ENCODE data around the gene MAPK13. TPM values are rescaled to one million over a fixed set of nuclear protein-coding genes. Genes with fewer than 3 reads are reported as not detected.

Gene MAPK13
- total RNA-seq, 1 donor: 10.8 TPM

DNA sequence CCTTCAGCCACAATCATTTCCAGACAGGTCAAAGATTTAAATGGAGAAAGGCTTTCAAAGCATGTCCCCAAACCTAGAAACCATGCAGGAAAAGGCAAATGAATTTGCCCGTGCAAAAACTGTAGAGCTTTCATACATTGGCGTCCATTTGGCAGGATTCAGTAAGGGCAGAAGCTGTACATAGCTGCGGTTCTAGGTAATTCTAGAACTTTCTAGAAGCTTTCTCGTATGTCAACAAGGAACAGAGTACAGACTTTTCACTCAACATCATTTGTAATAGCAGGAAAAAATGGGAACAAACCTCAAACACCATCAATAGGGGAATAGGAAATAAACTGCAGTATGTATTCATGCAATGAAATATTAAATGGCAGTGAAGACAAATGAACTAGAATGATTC lies 11.1 kb upstream of the MAPK13 start:
- H3K4me3 ChIP-seq (ENCODE audit: low read depth, low read length): no peak overlapping the region
- no peak for DNase-seq (ENCODE audit: low read depth)
- TF ChIP-seq, protein P1, sequence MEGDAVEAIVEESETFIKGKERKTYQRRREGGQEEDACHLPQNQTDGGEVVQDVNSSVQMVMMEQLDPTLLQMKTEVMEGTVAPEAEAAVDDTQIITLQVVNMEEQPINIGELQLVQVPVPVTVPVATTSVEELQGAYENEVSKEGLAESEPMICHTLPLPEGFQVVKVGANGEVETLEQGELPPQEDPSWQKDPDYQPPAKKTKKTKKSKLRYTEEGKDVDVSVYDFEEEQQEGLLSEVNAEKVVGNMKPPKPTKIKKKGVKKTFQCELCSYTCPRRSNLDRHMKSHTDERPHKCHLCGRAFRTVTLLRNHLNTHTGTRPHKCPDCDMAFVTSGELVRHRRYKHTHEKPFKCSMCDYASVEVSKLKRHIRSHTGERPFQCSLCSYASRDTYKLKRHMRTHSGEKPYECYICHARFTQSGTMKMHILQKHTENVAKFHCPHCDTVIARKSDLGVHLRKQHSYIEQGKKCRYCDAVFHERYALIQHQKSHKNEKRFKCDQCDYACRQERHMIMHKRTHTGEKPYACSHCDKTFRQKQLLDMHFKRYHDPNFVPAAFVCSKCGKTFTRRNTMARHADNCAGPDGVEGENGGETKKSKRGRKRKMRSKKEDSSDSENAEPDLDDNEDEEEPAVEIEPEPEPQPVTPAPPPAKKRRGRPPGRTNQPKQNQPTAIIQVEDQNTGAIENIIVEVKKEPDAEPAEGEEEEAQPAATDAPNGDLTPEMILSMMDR (IDR thresholded peaks at IDR 0.05; ENCODE audit: insufficient read depth, low read depth, low read length): no peak

DNA sequence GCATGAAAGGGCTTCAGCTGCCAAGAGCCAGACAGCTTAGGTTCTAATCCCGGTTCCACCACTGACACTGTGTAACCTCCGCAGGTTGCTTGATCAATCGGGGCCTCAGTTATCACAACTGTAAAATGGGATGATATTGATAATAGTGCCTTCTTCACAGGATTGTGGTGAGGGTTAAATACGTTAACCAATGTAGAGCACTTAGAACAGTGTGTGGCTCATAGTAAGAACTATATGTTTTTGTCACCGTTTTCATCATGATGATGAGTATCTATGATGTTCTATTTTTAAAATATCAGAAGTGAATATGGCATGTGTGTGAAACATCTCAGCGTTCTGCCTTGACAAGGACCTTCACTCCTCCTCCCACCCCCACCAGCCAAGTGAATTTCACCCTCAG lies 10.3 kb upstream of the MAPK13 start:
- H3K4me3 ChIP-seq (ENCODE audit: low read depth, low read length): no peak overlapping the region
- TF ChIP-seq, protein P1 (IDR thresholded peaks at IDR 0.05; ENCODE audit: insufficient read depth, low read depth, low read length): no peak
- no peak for DNase-seq (ENCODE audit: low read depth)

DNA sequence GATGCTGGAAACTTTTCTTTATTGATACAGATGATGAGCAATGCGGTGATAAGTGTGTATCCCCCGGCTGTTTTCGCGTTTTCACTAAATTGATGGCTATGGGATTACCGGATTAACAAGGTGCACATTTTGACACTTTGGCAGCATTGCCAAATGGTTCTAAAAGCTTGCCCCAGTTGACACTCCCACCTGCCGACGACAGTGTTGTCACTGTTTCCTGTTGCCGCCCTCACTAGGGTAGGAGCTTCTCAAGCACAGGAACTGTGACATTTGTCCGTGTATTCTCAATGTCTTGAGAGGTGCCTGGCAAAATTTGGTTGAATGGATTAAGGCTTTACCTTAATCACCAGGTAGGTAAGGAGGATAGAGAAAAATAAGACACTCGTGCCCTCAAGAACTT lies 9.8 kb upstream of the MAPK13 start:
- DNase-seq (ENCODE audit: low read depth): no peak
- no peak overlapping the region for H3K4me3 ChIP-seq (ENCODE audit: low read depth, low read length)
- TF ChIP-seq, protein P1 (IDR thresholded peaks at IDR 0.05; ENCODE audit: insufficient read depth, low read depth, low read length): no peak

DNA sequence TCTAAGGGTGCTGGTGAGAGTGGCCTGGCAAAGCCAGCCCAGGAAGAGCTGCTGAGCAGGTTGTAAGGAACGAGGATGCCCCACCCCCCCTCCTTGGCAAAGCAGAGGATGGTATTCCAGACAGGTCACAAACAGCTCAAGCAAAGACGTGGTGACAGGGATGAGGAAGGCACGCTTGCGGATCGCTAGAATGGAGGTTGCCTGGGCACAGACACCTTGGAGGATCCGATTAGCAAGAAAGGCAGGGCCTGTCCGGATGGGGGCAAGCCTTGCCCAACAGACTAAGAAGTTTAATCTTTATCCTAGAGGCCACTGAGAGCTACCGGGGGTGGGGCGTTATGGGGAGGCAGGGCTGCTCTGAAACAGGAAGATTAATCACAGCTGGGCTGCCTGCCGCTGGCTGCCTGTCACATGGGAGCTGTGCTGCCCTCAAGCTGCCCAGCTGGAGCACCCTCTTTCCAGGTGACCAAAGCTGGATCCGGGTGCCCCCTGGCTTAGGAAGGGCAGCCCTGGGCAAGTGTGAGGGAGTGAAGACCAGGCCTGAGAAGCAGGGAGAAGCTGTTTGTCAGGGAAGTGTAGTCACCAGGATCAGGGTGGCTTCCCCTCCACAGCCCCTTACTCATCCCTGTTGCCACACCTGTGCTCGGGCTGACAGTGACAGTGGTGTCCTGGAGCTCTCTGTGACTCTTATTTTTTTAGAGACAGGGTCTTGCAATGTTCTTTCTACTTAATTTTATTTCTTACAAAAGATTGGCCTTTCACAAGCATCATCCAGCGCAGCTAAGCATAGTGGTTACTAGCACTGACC lies 9.1 kb upstream of the MAPK13 start:
- H3K4me3 ChIP-seq (ENCODE audit: low read depth, low read length): no peak overlapping the region
- DNase-seq (ENCODE audit: low read depth): peak; percentile 61
- TF ChIP-seq, protein P1 (IDR thresholded peaks at IDR 0.05; ENCODE audit: insufficient read depth, low read depth, low read length): no peak

DNA sequence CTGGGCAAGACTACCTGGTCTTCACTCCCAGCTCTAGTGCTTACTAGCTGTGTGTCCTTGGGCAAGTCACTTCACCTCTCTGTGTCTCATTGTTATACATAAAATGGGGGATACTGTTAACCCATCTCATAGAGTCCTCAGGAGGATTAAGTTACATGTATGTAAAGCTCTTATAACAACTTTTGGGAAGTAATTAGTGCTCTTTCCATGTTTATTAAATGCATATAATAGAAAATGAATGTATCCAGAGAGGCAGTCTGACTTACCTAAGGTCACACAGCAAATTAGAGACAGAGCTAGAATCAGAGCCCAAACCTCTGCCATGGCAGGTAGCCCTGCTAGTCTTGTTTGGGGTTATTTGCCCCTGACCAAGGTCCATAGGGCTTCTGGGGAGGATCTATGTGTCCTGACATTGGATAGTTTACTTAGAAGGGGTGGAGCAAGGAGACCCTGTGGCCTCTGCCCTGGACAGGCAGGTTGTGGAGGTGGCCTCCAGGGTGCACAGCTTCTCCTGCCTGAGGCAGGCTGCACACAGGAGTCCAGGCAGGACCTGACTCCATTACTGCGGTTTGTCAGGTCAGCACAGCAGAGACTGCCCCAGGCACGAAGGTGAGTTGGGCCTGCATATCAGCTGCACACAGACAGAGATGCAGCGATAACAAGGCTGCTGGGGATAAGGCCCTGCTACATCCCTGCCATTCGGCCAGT lies 8.4 kb upstream of the MAPK13 start:
- TF ChIP-seq, protein P1 (IDR thresholded peaks at IDR 0.05; ENCODE audit: insufficient read depth, low read depth, low read length): no peak
- H3K4me3 ChIP-seq (ENCODE audit: low read depth, low read length): no peak overlapping the region
- DNase-seq (ENCODE audit: low read depth): no peak

DNA sequence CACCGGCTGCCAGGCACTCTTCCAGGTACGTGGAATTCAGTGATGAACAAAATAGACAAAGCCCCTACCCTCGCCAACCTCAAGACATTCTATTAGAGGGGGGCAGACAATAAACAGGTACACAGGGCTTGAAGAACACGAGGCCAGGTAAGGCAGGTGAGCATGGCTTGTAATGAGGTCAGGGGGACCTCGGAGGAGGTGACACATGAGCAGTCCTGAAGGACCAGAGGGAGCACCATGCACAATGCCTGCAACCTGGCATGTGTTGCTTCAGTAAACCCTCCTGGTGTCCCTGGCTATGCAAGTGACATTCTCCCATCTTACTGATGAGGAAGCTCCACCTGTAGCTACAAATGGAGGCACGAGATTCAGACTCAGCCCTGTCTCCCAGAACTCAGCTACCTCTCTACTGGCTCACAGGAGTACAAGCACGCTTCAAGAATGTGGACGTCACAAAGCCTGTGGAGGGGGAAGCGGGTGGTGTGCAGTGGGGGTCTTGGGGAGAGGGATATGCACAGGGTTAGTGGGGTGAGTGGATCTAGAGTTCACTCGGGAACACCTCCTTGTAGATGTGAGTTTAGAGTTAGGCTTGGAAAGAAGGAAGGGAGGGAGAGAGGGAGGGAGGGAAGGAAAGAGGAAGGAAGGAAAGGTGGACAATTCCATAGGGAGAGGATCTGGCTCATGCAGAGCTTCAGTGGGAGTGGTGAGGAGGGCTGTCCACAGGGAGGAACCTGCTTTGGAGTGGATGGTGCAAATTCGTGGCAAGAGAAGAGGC lies 7.6 kb upstream of the MAPK13 start:
- DNase-seq (ENCODE audit: low read depth): no peak
- H3K4me3 ChIP-seq (ENCODE audit: low read depth, low read length): no peak overlapping the region
- TF ChIP-seq, protein P1 (IDR thresholded peaks at IDR 0.05; ENCODE audit: insufficient read depth, low read depth, low read length): no peak
